Activated CD4-positive, alpha-beta T cell treated with anti-CD3 and anti-CD28 coated beads, Interleukin-2, amount 50 U/mL, for 16 hours (primary cell): ENCODE results near the gene PLSCR3.

Source experiments
- DNase-seq: peaks from one replicate; pipeline ENCODE4 v3.0.0-alpha.2; 2020

PLSCR3 gene

GRCh38 chr17:7426203-7426863, 32.0 kb upstream of the PLSCR3 start:
- DNase-seq = no peak

- no peak for DNase-seq
Observed at GRCh38 chr17:7425756-7426155, 31.4 kb upstream of the PLSCR3 start.

DNA sequence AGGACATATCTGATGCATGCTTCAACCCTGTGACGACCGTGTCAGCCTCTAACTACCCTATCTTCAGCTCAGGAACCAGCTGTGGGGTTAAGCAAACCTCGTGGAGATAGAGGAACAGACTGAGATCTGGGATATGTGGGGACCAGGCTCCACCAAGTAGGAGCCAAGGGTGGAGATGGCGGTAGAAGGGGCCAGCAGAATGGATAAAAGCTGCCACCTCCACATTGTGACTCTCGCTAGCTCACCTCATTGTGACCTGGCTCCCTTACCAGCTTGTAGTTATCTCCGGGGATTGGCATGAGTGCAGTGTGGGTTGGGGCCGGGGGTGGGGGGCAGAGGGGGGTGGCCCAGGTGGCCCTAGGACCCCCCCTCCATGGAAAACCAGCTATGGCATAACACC, 31.0 kb upstream of the PLSCR3 start, which contains the start of gene SPEM2:
TSS of gene SPEM2 (plus strand) at position 301 of the 400 bp plus-strand sequence. CDS start at position 374, 73 bp downstream.
- no peak for DNase-seq

DNA sequence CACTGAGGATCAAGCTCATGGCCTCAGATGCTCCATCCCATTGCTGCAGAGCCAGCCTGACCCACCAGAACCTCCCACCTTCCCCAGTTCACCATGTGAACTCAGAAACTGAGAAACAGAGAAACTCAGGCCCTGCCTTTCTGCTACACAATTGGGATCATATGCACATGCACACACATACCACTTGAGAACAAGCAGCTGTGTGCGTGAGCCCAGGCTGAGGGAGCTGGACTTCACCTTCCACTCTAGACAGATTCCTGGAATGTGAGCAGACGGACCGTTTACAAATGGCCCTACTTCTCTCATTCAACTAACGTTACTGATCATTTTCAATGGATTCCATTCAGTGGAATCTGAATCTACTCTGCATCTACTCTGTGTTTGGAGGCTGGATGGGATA, 29.4 kb upstream of the PLSCR3 start:
- DNase-seq = no peak

- DNase-seq = no peak
Observed at GRCh38 chr17:7421186-7421585, 26.9 kb upstream of the PLSCR3 start.

- DNase-seq = no peak
Observed at GRCh38 chr17:7419819-7420610, 25.7 kb upstream of the PLSCR3 start, which contains the start of gene SPEM1. Gene SPEM1 (plus strand): TSS chr17:7420324. CDS start chr17:7420385, 61 bp downstream.

DNA sequence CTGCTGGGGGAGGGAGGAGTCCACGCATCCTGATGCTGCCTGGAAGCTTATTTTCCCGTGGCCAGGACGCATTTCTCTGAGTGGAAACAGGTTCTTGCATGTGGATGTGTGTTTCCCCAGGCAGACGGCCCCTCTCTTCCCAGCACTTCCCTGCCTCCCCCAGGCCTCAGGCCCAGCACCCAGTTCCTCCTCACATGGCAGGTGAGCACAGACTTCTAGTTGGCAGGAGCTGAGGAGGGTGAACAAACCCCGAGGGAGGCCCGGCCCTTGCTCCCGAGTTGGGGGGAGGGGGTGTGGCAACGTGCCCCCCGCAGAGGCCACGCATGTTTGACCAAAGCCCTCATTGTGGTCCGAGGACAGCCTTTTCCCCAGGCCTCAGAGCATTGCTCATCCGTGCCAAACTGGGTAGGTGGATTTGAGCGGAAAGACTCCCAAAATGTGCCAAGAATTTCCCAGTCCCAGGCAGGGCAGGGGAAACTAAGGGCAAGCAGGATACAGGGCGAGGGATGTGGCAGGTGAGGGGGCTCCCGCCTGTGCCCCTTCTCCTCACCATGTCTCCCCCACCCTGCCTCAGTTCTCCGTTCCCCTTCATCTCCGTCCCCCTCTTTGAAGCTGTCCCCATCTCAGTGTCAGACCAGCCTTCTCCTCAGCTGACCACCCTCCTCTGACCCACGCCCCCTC, 24.3 kb upstream of the PLSCR3 start:
- DNase-seq = no peak

DNA sequence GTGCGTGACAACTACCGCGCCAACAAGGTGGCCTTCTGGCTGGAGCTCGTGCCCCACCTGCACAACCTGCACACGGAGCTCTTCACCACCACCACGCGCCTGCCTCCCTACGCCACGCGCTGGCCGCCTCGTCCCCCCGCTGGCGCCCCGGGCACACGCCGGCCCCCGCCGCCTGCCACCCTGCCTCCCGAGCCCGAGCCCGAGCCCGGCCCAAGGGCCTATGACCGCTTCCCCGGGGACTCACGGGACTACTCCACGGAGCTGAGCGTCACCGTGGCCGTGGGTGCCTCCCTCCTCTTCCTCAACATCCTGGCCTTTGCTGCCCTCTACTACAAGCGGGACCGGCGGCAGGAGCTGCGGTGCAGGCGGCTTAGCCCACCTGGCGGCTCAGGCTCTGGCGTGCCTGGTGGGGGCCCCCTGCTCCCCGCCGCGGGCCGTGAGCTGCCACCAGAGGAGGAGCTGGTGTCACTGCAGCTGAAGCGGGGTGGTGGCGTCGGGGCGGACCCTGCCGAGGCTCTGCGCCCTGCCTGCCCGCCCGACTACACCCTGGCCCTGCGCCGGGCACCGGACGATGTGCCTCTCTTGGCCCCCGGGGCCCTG, 22.8 kb upstream of the PLSCR3 start:
- DNase-seq = no peak

DNA sequence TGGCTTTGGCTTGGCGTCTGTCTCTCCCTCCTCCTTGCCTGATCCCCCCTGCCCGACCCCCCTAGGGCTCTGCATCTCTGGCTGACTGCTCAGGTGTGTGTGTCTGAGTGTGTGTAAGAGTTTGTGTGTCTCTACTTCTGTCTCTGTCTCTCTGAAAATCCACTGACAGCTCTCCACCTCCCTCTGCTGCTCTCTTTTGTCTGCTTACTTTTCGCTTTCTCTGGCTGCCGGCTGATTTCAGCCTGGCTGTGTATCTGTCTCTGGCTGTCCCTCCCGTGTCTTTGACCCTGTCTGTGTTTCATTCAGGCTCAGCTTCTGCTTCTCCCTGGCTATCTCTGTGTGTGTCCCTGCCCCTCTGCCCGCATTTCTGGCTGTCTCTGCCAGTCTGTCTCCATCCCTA, 22.0 kb upstream of the PLSCR3 start:
- DNase-seq = no peak

DNA sequence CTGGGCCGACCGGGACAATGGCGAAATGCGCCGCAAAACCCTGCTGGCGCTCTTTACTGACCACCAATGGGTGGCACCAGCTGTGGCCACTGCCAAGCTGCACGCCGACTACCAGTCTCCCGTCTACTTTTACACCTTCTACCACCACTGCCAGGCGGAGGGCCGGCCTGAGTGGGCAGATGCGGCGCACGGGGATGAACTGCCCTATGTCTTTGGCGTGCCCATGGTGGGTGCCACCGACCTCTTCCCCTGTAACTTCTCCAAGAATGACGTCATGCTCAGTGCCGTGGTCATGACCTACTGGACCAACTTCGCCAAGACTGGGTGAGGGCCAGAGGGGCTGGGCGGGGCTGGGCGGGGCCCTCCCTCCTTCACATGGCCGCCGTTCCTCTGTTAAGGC, 21.5 kb upstream of the PLSCR3 start:
- DNase-seq = no peak

GRCh38 chr17:7414837-7415236, 20.5 kb upstream of the PLSCR3 start:
- no peak for DNase-seq

DNA sequence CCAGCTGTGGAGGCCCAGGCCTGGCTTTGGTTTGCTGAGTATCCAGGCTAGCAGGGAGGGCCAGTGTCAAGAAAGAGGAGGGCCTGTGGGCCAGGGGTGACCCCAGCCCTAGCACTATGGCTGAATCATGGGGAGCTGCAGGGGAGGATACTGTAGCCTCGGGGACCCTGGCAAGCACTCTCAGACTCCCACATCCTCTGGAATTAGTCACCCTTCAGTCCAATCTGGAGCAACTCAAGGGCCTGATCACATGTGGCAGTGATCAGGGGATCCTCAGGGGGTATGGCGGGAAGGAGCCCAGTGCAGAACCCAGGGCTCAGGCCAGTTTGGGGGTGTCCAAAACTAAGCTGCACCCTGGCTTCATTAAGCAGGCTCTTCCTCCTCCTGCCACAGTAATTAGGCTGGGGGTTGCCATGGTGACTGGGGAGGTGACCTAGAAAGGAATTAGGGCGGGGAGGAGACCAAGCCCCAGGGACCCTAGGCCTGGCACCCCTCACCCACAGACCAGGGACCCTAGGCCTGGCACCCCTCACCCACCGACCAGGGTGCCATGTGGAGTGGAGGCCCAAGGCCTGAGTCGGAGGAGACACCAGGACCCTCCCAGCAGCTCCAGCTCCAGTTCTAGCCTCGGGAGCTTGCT, 19.1 kb upstream of the PLSCR3 start:
- DNase-seq = no peak

- DNase-seq = no peak
Observed at GRCh38 chr17:7411427-7411750, 17.1 kb upstream of the PLSCR3 start.

DNA sequence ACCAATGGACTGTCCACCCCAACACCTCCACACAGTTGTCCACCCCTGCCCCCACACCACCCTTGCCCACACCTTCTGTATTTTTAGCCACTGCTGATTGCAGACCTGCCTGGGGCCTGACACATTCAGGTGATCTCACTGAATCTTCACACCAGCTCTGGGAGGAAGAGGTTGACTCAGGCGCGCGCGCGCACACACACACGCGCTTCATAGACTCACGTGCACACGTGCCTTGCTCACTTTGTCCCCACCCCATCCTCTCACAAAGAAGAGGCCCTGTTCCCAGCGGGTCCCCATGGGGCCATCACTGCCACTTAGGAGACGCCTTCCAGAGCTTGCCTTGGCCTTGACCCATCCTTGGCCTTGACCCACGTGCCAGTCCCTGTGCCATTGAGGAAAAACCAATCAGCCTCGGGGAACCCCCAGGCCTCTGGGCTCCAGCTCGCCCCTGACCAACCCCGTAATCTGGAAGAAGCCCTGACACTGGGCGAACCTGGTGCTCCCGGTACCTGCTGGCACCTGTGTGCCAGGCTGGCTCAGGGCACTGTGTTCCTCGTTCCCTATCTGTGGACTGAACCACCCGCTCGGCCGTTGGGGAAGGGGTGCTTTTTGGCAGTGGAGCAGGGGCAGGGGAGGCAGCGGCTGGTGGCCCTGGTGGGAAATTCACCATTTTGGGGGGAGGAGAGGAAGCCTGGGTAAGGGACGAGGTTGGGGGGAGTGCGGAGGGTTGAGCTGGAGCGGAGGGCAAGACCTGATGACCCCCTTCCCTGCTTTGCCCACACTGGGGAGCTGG, 16.5 kb upstream of the PLSCR3 start:
- DNase-seq = no peak

- DNase-seq = no peak
Observed at GRCh38 chr17:7409716-7410115, 15.4 kb upstream of the PLSCR3 start.

- no peak for DNase-seq
Observed at GRCh38 chr17:7408863-7409262, 14.5 kb upstream of the PLSCR3 start.

GRCh38 chr17:7408252-7408727, 14.0 kb upstream of the PLSCR3 start:
- no peak for DNase-seq

- DNase-seq = no peak
Observed at GRCh38 chr17:7407485-7408251, 13.3 kb upstream of the PLSCR3 start, which contains the start of gene NLGN2. Gene NLGN2 (plus strand): TSS chr17:7407845. CDS start chr17:7408256, 411 bp downstream.

- no peak for DNase-seq
Observed at GRCh38 chr17:7407082-7407481, 12.8 kb upstream of the PLSCR3 start.

DNA sequence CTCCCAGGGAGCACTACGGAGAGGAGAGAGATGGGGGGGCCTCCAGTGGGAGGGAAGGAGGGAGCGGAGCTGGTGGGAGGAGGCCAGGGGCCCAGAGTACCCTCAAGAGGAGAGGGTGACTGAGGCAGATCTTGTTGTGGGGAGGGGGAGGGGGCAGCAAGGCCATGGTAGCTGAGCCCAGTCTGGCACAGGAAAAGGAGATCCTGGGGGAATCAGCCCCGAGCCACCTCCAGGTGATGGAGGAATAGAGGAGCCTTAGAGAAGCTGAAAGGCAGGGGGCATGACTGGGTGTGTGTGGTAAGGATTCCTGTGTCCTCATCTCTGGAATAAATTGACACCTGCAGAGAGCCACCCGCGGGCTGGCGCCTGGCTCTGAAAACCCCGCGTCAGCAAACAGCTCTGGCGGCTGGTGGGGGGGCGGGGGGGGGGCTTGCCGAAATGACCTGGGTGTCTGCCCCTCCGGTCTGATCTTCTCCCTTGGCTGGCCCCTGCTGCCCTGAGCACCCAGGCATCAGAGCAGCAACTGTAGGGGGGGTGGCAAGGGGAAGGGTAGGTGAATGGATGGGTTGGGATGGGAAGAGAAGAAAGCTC, 12.0 kb upstream of the PLSCR3 start:
- DNase-seq = no peak
